ENCODE data around the gene NPPA. TPM values are rescaled to one million over a fixed set of nuclear protein-coding genes. Genes with fewer than 3 reads are reported as not detected.
A peak's percentile ranks its signal among the peaks of the same experiment; 100 is the strongest.

NPPA gene
- total RNA-seq, 3 donors from 2014 or later = 0.35 to 2.0 TPM; not detected in 1

- no peak for DNase-seq
- Histone ChIP-seq H3K4me3 (no peak overlapping the region), H3K9me3 (no peaks in the 10 kb centered on the region), H3K4me1 (ENCODE audit: low read depth) (no peaks in the 10 kb centered on the region), H3K36me3 (ENCODE audit: low read depth) (peaks cover 8% of the 10 kb centered on the region)
- no peak for ATAC-seq
- TF ChIP-seq CTCF (IDR thresholded peaks at IDR 0.05) = no peak
- intact Hi-C loops (cut with DNase I, micrococcal nuclease) = loop anchor here (10.0 kb wide), 1 partner anchor 55 kb away; no protein-coding TSS in a partner anchor
Measured at GRCh38 chr1:11839727-11840705, 7.6 kb downstream of the NPPA start.

- peak; percentile 94 for TF ChIP-seq CTCF (IDR thresholded peaks at IDR 0.05)
- DNase-seq = peak; percentile 68 to 81 (median 79)
Measured at GRCh38 chr1:11838349-11839272, 9.0 kb downstream of the NPPA start.

GRCh38 chr1:11837767-11838348 lies 9.7 kb downstream of the NPPA start:
- peaks cover 11% of the 10 kb centered on the region for H3K36me3 ChIP-seq (ENCODE audit: low read depth)
- H3K4me3 ChIP-seq = no peak overlapping the region
- H3K9me3 ChIP-seq = no peaks in the 10 kb centered on the region
- peak; percentile 7 for ATAC-seq
- no peak for DNase-seq
- intact Hi-C loops (cut with DNase I, micrococcal nuclease) = loop anchor here in 1 of 2 donors (10.0 kb wide), 1 partner anchor 57 kb away; no protein-coding TSS in a partner anchor
- H3K4me1 ChIP-seq (ENCODE audit: low read depth) = no peaks in the 10 kb centered on the region
- no peak for TF ChIP-seq CTCF (IDR thresholded peaks at IDR 0.05)

More at GRCh38 chr1:11838349-11839272, 9.0 kb downstream of the NPPA start:
- Histone ChIP-seq H3K4me1 (ENCODE audit: low read depth) (no peaks in the 10 kb centered on the region), H3K4me3 (no peak overlapping the region), H3K9me3 (no peaks in the 10 kb centered on the region), H3K36me3 (ENCODE audit: low read depth) (peaks cover 11% of the 10 kb centered on the region)
- intact Hi-C loops (cut with DNase I, micrococcal nuclease) = loop anchor here in 1 of 2 donors (10.0 kb wide), 1 partner anchor 56 kb away; no protein-coding TSS in a partner anchor
- peak; percentile 93 for ATAC-seq

GRCh38 chr1:11836955-11837766 lies 10.4 kb downstream of the NPPA start:
- ATAC-seq = no peak
- no peak for TF ChIP-seq CTCF (IDR thresholded peaks at IDR 0.05)
- no peak for DNase-seq
- Histone ChIP-seq H3K36me3 (ENCODE audit: low read depth) (peaks cover 11% of the 10 kb centered on the region), H3K4me1 (ENCODE audit: low read depth) (no peaks in the 10 kb centered on the region), H3K4me3 (no peak overlapping the region), H3K9me3 (no peaks in the 10 kb centered on the region)
- intact Hi-C loops (cut with DNase I, micrococcal nuclease) = loop anchor here in 1 of 2 donors (10.0 kb wide), 1 partner anchor 58 kb away; no protein-coding TSS in a partner anchor
